GM21360 (cell line): ENCODE measurements around the gene WDR44.
A peak's percentile ranks its signal among the peaks of the same experiment; 100 is the strongest.
"Not testable (repeated sequence)": the region's sequence is repeated elsewhere in the genome, so short reads cannot be mapped to it uniquely, and the experiment has no call there.

Source experiments
- ATAC-seq: cut with Tn5 transposase; IDR thresholded peaks from one replicate; pipeline ENCODE4 v1.9.1; 2021; ENCODE audit warnings: mild to moderate bottlenecking, moderate library complexity; ENCODE audit not compliant: unreplicated experiment

Gene WDR44, protein sequence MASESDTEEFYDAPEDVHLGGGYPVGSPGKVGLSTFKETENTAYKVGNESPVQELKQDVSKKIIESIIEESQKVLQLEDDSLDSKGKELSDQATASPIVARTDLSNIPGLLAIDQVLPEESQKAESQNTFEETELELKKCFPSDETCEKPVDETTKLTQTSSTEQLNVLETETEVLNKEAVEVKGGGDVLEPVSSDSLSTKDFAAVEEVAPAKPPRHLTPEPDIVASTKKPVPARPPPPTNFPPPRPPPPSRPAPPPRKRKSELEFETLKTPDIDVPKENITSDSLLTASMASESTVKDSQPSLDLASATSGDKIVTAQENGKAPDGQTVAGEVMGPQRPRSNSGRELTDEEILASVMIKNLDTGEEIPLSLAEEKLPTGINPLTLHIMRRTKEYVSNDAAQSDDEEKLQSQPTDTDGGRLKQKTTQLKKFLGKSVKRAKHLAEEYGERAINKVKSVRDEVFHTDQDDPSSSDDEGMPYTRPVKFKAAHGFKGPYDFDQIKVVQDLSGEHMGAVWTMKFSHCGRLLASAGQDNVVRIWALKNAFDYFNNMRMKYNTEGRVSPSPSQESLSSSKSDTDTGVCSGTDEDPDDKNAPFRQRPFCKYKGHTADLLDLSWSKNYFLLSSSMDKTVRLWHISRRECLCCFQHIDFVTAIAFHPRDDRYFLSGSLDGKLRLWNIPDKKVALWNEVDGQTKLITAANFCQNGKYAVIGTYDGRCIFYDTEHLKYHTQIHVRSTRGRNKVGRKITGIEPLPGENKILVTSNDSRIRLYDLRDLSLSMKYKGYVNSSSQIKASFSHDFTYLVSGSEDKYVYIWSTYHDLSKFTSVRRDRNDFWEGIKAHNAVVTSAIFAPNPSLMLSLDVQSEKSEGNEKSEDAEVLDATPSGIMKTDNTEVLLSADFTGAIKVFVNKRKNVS

GRCh38 chrX:118345464-118346257, at the start of gene WDR44:
TSS of gene WDR44 (plus strand) at chrX:118346106. CDS start at chrX:118346504, 398 bp downstream.
- ATAC-seq, result peak; percentile 85

GRCh38 chrX:118305827-118306226, 40.1 kb upstream of the WDR44 start:
- ATAC-seq, result not testable (repeated sequence)

DNA sequence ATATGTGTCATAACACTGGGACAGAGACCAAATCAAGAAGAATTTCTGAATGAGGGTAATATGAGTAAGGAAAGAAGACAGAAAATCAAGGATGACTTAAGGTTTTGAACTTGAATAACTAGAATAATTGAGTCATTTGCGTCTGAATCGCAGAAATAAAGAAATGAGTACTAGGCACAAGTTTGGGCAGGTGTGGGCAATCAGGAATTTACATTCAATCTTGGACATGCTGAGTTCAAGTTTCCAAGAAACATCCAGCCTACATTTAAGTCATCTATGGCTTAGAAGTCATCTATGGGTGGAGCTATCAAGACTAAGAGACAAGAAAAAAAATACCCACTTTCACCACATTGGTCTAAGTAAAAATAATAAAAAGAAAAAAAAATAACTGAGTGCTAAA, 30.4 kb upstream of the WDR44 start:
- ATAC-seq, result no peak

DNA sequence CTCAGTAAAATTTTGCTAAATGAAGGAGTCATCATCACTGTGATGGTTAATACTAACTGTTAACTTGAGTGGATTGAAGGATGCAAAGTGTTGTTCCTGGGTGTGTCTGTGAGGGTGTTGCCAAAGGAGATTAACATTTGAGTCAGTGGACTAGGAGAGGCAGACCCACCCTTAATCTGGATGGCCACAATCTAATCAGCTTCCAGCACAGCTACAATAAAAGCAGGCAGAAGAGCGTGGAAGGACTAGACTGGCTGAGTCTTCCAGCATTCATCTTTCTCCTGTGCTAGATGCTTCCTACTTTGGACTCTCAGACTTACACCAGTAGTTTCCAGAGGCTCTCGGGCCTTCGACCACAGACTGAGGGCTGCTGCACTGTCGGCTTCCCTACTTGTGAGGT, 21.3 kb upstream of the WDR44 start:
- no peak for ATAC-seq

- ATAC-seq, result no peak
Observed at GRCh38 chrX:118325453-118325852, 20.5 kb upstream of the WDR44 start.

DNA sequence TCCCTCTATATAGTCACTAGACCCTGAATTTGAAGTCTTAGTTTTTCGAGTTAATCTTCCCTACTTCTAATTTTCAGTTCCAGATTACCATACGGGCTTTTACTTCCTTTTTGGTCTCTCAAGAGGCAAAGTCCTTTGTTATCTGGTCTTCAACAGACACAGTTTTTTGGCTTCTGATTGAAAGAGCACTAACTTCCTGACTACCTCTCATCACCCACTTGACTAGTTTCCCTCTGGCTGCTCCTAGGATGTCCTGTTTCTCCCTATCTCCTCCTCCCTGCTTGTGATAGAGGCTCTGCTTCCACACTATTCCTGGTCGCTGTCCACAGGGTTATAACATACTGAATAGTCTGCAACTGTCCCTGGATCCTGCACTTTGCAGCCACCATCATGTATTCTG, 16.7 kb upstream of the WDR44 start:
- ATAC-seq, result no peak

- no peak for ATAC-seq
Observed at GRCh38 chrX:118337687-118338086, 8.2 kb upstream of the WDR44 start.

DNA sequence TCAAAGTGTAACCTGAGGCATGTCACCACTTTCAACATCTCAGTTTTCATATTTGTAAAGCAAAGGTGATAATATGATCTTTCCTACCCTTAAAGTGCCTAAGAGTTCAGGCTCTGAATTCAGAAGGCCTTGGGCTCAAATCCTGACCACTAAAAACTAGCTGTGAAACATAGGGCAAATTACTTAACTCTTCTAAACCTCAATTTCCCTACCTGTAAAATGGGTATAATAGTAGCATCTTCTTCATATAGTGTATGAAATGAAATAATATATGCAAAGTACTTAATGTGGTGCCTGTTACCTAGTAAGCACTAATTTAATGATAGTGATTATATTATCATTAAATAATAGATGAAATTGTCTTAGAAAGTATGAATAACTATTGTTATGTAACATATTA, 7.0 kb upstream of the WDR44 start:
- no peak for ATAC-seq

GRCh38 chrX:118345045-118345463, 852 bp upstream of the WDR44 start:
- ATAC-seq, result peak; percentile 1

DNA sequence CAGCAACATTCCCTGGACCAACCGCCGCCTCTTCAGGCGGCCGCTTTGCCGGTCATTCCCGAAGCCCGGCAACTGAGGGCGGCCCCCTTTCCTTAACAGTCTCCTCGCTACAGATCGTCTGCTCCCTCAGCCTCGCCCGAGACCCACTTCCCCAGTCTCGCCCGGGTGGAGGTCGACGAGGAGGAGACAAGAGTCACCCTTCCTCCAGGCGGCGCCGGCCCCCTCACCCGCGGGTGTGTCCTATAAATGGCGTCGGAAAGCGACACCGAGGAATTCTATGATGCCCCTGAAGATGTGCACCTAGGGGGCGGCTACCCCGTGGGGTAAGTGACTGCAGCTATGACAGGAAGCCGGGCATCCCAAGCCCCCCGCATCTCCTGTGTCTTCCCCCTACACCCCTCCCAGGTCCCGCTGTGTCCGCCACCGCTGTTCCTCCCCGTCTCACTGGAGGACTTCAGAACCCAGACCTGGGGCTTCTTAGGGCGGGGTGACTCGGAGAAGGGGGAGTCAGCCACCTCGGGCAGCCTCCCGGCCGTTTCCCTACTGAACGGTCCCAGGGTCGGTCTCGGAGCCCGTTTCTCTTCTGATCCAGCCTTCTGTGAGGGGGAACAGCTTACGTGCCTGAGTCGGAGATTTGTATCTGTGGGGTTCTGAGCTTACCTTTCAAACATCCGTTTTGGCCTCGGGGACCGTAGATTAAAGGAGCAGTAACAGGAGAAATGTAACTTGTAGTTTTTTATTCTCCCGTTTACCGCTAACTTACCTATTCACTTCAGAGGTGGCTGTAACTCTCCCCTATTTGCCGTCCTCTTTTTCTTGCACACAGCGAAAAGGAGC, 570 bp downstream of the WDR44 start:
- ATAC-seq, result peak; percentile 19

GRCh38 chrX:118347131-118347530, 1.2 kb downstream of the WDR44 start:
- ATAC-seq, result no peak

GRCh38 chrX:118347736-118348135, 1.8 kb downstream of the WDR44 start:
- ATAC-seq, result no peak

DNA sequence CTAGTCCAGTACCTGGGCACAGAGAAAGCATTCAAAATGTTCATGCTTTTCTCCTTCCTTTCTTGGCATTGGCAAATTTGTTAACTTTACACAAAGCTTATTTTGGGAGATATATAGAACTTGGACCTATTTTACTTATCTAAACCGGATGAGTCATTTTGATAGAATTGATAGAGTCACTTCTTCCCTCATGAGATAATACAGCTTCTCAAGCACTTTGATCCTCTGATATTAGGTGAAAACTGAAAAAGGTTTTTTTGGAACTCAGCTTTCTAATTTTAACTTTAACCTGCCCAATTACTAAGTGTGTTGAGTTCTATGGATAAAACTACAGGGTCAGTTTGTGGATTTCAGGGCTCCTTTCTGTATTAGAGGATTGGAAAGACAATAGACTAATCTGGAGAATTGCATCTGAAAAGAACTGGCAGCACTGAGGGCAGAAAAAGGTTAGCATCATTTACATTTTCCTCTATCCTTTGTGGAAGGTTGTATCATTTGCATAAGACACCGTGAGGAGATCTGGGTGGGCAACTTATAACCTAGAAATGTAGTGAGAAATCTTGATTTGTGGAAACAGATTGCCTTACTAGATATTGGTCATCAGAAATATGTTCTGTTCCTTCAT, 2.4 kb downstream of the WDR44 start:
- ATAC-seq, result no peak

DNA sequence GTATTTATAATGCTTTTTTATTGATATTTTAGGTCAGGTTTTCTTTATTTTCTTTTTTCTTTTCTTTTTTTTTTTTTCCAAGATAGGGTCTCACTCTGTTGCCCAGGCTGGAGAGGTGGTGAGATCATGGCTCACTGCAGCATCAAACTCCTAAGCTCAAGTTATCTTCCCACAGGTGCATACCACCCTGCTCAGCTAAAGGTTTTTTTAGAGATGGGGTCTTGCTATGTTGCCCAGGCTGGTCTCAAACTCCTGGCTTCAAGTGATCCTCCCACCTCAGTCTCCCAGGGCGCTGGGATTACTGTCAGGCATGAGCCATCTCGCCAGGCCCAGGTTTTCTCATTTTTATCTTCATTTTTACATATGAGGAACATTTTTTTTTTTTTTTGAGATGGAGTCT, 3.3 kb downstream of the WDR44 start:
- no peak for ATAC-seq

GRCh38 chrX:118350221-118350620, 4.3 kb downstream of the WDR44 start:
- ATAC-seq, result no peak

GRCh38 chrX:118350706-118351105, 4.8 kb downstream of the WDR44 start:
- ATAC-seq, result peak; percentile 33

DNA sequence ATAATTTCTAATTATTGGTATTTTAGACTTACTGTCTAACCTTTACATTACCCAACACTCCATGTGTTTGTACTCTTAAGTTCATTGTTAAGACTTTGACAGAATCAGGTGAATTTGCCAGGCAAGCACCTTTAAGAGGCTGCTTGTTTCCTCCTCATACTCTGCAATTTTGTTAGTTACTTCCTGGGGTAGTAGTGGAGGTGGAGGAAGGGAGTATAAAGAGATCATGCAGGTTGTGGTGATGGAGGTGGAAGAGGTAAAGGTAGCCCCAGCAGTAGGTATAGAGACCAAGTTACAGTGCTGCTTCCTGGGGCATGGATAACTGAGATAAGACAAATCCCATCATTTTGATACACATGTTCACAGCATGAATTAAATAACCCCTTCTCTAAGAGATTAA, 6.7 kb downstream of the WDR44 start:
- ATAC-seq, result no peak

- peak; percentile 44 for ATAC-seq
Observed at GRCh38 chrX:118353081-118353850, 7.4 kb downstream of the WDR44 start.
